Endodermal cell (in vitro differentiated cells): Measurements from ENCODE around the gene HOTAIR. TPM values are rescaled to one million over a fixed set of nuclear protein-coding genes. Genes with fewer than 3 reads are reported as not detected.

Source experiments
- DNase-seq: peaks from one replicate; pipeline ENCODE4 v3.0.0-alpha.2; 2017
- H3K27ac ChIP-seq: 2 replicates; pipeline ENCODE4 v1.5.1; 2013; ENCODE audit warnings: mild to moderate bottlenecking, low read depth, low read length, moderate library complexity
- H3K27me3 ChIP-seq: 2 replicates; pipeline ENCODE4 v1.6.1; 2013; ENCODE audit warnings: mild to moderate bottlenecking, low read length, moderate library complexity; ENCODE audit not compliant: insufficient read depth, control insufficient read depth, poor library complexity, severe bottlenecking
- H3K36me3 ChIP-seq: 2 replicates; pipeline ENCODE4 v1.7.0; 2013; ENCODE audit warnings: mild to moderate bottlenecking, low read length, moderate library complexity; ENCODE audit not compliant: control insufficient read depth, insufficient read depth
- H3K4me1 ChIP-seq: one replicate; pipeline ENCODE4 v1.7.0; 2013; ENCODE audit warnings: low read length; ENCODE audit not compliant: control insufficient read depth, insufficient read depth
- H3K4me3 ChIP-seq: 2 replicates; pipeline ENCODE4 v1.5.1; 2013; ENCODE audit warnings: mild to moderate bottlenecking, low read length, moderate library complexity
- H3K9ac ChIP-seq: 2 replicates; pipeline ENCODE4 v1.6.1; 2013; ENCODE audit warnings: mild to moderate bottlenecking, low read length, moderate library complexity; ENCODE audit not compliant: poor library complexity, severe bottlenecking; ENCODE audit errors: extremely low read depth
- H3K9me3 ChIP-seq: 2 replicates; pipeline ENCODE4 v1.6.1; 2013; ENCODE audit warnings: mild to moderate bottlenecking, low read length, moderate library complexity; ENCODE audit not compliant: control insufficient read depth
- H3K27ac Mint-ChIP-seq: 2 replicates; pipeline ENCODE4 v1.8.0; 2020; ENCODE audit warnings: mixed read lengths
- H3K27me3 Mint-ChIP-seq: 2 replicates; pipeline ENCODE4 v1.8.0; 2021; ENCODE audit warnings: mild to moderate bottlenecking, mixed read lengths; ENCODE audit not compliant: insufficient read depth
- H3K36me3 Mint-ChIP-seq: 2 replicates; pipeline ENCODE4 v1.8.0; 2020; ENCODE audit warnings: low read depth, mixed read lengths
- H3K4me1 Mint-ChIP-seq: 2 replicates; pipeline ENCODE4 v1.8.0; 2020; ENCODE audit warnings: mixed read lengths
- H3K4me3 Mint-ChIP-seq: 2 replicates; pipeline ENCODE4 v1.8.0; 2020; ENCODE audit warnings: mild to moderate bottlenecking, moderate library complexity, mixed read lengths
- H3K9me3 Mint-ChIP-seq: 2 replicates; pipeline ENCODE4 v1.8.0; 2020; ENCODE audit warnings: mild to moderate bottlenecking, mixed read lengths
- WGBS, 2 experiments: methylation state at CpG; one replicate each; pipeline versions ENCODE4 v1.1.5 to v1.1.7; 2013; ENCODE audit warnings: missing lambda C conversion rate in 2 of 2, mixed read lengths in 1 of 2; ENCODE audit not compliant: insufficient coverage in 1 of 2, insufficient read length in 1 of 2; 5-methylcytosine and 5-hydroxymethylcytosine counted together
- total RNA-seq, 2 donors: library from RNA; stranded (reverse); fragmentation: NEBNext Ultra II Directional in 1 of 2; extraction: Animal tissue kit (Norgen Biotek cat#: 25700) in 1 of 2; gene quantifications; 2 replicates in 1 of 2; 3 replicates in 1 of 2; pipeline ENCODE4 v1.2.1, GENCODE V29; 2021
- TF ChIP-seq, protein P1 (sequence below): fragments of 200-600 bp; sonication (generic); conservative IDR thresholded peaks from 2 replicates; pipeline ENCODE4 v1.5.0; 2021; ENCODE audit warnings: antibody characterized with exemption, mild to moderate bottlenecking

Gene HOTAIR
- total RNA-seq, 2 donors from 2014 or later, result not detected

DNA sequence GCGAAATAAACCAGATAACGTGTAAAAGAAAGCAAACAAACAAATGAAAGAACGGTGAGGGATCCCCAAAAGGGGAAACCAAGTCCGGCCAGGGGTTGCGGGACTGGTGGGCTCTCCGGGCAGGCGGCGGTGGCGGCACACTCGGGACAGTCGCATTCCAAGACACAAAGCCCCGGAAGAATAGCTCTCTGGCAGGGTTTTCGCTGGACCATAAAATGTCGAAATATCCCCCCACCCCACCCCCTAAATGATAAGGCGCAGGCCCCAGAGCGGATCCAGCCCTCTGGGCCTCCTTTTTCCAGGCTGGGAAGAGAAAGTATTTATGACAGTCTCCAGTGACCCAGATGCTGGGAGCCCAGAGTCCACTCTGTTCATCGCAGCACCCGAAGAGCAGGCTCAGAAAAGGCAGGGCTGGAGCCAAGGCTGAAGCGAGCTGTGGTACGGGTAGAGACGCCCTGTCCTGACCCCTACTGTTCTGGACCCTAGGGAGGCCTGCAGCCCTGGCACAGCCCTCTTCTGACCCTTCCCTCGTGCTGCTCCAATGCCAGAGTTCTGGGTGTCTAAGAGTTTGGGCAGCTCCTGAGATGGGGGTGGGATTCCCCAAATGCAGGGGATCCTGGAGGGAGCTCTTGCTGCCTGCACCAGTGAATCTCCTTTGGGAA, 31.9 kb upstream of the HOTAIR start:
- H3K27ac Mint-ChIP-seq, result no peak overlapping the region
- no peak overlapping the region for H3K4me3 Mint-ChIP-seq
- peaks cover 3% of the 10 kb centered on the region for H3K4me1 Mint-ChIP-seq
- 35 to 36% methylated on average over 9 to 22 of the region's 22 CpGs for WGBS, 2 experiments
- H3K27me3 Mint-ChIP-seq, result peaks cover 99% of the 10 kb centered on the region
- no peaks in the 10 kb centered on the region for H3K9me3 Mint-ChIP-seq
- no peak for DNase-seq
- no peak overlapping the region for H3K9ac ChIP-seq
- TF ChIP-seq, protein P1, sequence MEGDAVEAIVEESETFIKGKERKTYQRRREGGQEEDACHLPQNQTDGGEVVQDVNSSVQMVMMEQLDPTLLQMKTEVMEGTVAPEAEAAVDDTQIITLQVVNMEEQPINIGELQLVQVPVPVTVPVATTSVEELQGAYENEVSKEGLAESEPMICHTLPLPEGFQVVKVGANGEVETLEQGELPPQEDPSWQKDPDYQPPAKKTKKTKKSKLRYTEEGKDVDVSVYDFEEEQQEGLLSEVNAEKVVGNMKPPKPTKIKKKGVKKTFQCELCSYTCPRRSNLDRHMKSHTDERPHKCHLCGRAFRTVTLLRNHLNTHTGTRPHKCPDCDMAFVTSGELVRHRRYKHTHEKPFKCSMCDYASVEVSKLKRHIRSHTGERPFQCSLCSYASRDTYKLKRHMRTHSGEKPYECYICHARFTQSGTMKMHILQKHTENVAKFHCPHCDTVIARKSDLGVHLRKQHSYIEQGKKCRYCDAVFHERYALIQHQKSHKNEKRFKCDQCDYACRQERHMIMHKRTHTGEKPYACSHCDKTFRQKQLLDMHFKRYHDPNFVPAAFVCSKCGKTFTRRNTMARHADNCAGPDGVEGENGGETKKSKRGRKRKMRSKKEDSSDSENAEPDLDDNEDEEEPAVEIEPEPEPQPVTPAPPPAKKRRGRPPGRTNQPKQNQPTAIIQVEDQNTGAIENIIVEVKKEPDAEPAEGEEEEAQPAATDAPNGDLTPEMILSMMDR, result no peak
- peaks cover 99% of the 10 kb centered on the region for H3K27me3 ChIP-seq
- H3K36me3 ChIP-seq, result no peaks in the 10 kb centered on the region
- no peak overlapping the region for H3K27ac ChIP-seq
- no peaks in the 10 kb centered on the region for H3K4me1 ChIP-seq
- no peaks in the 10 kb centered on the region for H3K36me3 Mint-ChIP-seq
- H3K4me3 ChIP-seq, result no peak overlapping the region
- no peaks in the 10 kb centered on the region for H3K9me3 ChIP-seq

- DNase-seq, result peak; percentile 99
- Mint-ChIP-seq H3K9me3 (no peaks in the 10 kb centered on the region), H3K4me1 (peaks cover 3% of the 10 kb centered on the region), H3K27me3 (peaks cover 99% of the 10 kb centered on the region), H3K4me3 (no peak overlapping the region), H3K27ac (no peak overlapping the region), H3K36me3 (no peaks in the 10 kb centered on the region)
- Histone ChIP-seq H3K9ac (no peak overlapping the region), H3K4me1 (no peaks in the 10 kb centered on the region), H3K36me3 (no peaks in the 10 kb centered on the region), H3K27ac (no peak overlapping the region), H3K4me3 (no peak overlapping the region), H3K27me3 (peaks cover 99% of the 10 kb centered on the region), H3K9me3 (no peaks in the 10 kb centered on the region)
- 10 to 15% methylated on average over 28 to 39 of the region's 39 CpGs for WGBS, 2 experiments
- TF ChIP-seq, protein P1, result peak; percentile 95
These were observed 31.3 kb upstream of the HOTAIR start for GRCh38 chr12:54005853-54006558.

- H3K27me3 Mint-ChIP-seq, result peaks cover 99% of the 10 kb centered on the region
- H3K27ac Mint-ChIP-seq, result no peak overlapping the region
- peak; percentile 73 for DNase-seq
- Histone ChIP-seq H3K9me3 (no peaks in the 10 kb centered on the region), H3K27ac (no peak overlapping the region), H3K36me3 (no peaks in the 10 kb centered on the region), H3K9ac (no peak overlapping the region), H3K4me3 (no peak overlapping the region), H3K27me3 (peaks cover 99% of the 10 kb centered on the region), H3K4me1 (no peaks in the 10 kb centered on the region)
- H3K4me1 Mint-ChIP-seq, result peaks cover 3% of the 10 kb centered on the region
- no peak overlapping the region for H3K4me3 Mint-ChIP-seq
- no peaks in the 10 kb centered on the region for H3K36me3 Mint-ChIP-seq
- no peaks in the 10 kb centered on the region for H3K9me3 Mint-ChIP-seq
- TF ChIP-seq, protein P1, result no peak
- 7 to 11% methylated on average over 19 to 26 of the region's 26 CpGs for WGBS, 2 experiments
These were observed 30.7 kb upstream of the HOTAIR start for GRCh38 chr12:54005531-54005852.
